HFF-Myc (cell line): ENCODE data around the gene CUL4A.
A peak's percentile ranks its signal among the peaks of the same experiment; 100 is the strongest.
"Not testable (repeated sequence)": the region's sequence is repeated elsewhere in the genome, so short reads cannot be mapped to it uniquely, and the experiment has no call there.

Experiments
- DNase-seq: peaks from one replicate; pipeline ENCODE4 v3.0.0-alpha.2; 2011; ENCODE audit warnings: low read depth; ENCODE audit errors: extremely low read depth
- H3K4me3 ChIP-seq: replicated peaks from 2 replicates; pipeline ENCODE4 v1.5.1; 2011; ENCODE audit warnings: low read depth, mild to moderate bottlenecking, control low read depth, low read length
- CTCF ChIP-seq: IDR thresholded peaks from 2 replicates; pipeline ENCODE4 v1.5.1; 2012; ENCODE audit warnings: mild to moderate bottlenecking, low read depth, low read length, control low read depth; ENCODE audit errors: missing control alignments

The CUL4A gene

GRCh38 chr13:113209336-113209758, at the start of gene CUL4A:
Gene CUL4A, plus strand, starts transcription at chr13:113209613. Its CDS starts 15 bp downstream, at chr13:113209628.
- no peak for DNase-seq
- H3K4me3 ChIP-seq, result peak within 1 kb of the TSS; percentile 95
- TF ChIP-seq CTCF, result no peak

- TF ChIP-seq CTCF, result no peak
- DNase-seq, result no peak
Observed at GRCh38 chr13:113159701-113160100, 49.7 kb upstream of the CUL4A start.

GRCh38 chr13:113160983-113161382, 48.4 kb upstream of the CUL4A start:
- no peak overlapping the region for H3K4me3 ChIP-seq
- DNase-seq, result no peak
- TF ChIP-seq CTCF, result no peak

More at GRCh38 chr13:113159701-113160100, 49.7 kb upstream of the CUL4A start:
- no peak overlapping the region for H3K4me3 ChIP-seq

GRCh38 chr13:113161433-113161832, 48.0 kb upstream of the CUL4A start:
- DNase-seq, result no peak
- no peak for TF ChIP-seq CTCF
- H3K4me3 ChIP-seq, result no peak overlapping the region

- not testable (repeated sequence) for DNase-seq, H3K4me3 ChIP-seq
Observed at GRCh38 chr13:113161975-113162374, 47.4 kb upstream of the CUL4A start.

GRCh38 chr13:113162783-113163685, 46.4 kb upstream of the CUL4A start:
- no peak for DNase-seq
- no peak for TF ChIP-seq CTCF
- H3K4me3 ChIP-seq, result no peak overlapping the region

GRCh38 chr13:113164492-113164891, 44.9 kb upstream of the CUL4A start:
- no peak for TF ChIP-seq CTCF
- no peak overlapping the region for H3K4me3 ChIP-seq
- no peak for DNase-seq
